ENCODE data around the gene GH2. TPM values are rescaled to one million over a fixed set of nuclear protein-coding genes. Genes with fewer than 3 reads are reported as not detected.

The GH2 gene
- total RNA-seq, 1 donor from 2014 or later: not detected

Other genes with a start within 250 kb of the GH2 start
- gene LIMD2, start 181.8 kb downstream of the GH2 start, total RNA-seq: 5.8 TPM
- 13.4 TPM for gene STRADA, start 140.1 kb downstream of the GH2 start, total RNA-seq
- gene CCDC47, start 108.3 kb downstream of the GH2 start, total RNA-seq: 65.2 TPM
- gene DDX42, start 107.8 kb downstream of the GH2 start, total RNA-seq: 33.6 TPM
- gene PSMC5, start 54.5 kb downstream of the GH2 start, total RNA-seq: 67.0 TPM
- 16.3 TPM for gene FTSJ3, start 54.3 kb downstream of the GH2 start, total RNA-seq
- 73.9 TPM for gene SMARCD2, start 39.3 kb downstream of the GH2 start, total RNA-seq
- gene CSH2, start 8.3 kb downstream of the GH2 start, total RNA-seq: not detected
- gene CSH1, start 14.6 kb upstream of the GH2 start, total RNA-seq: not detected
- gene CSHL1, start 29.3 kb upstream of the GH2 start, total RNA-seq: not detected
- not detected for gene GH1, start 36.9 kb upstream of the GH2 start, total RNA-seq
- 0.81 TPM for gene CD79B, start 50.4 kb upstream of the GH2 start, total RNA-seq
- gene SCN4A, start 91.0 kb upstream of the GH2 start, total RNA-seq: 0.10 TPM
- gene PRR29, start 116.4 kb upstream of the GH2 start, total RNA-seq: 0.18 TPM
- gene ICAM2, start 138.7 kb upstream of the GH2 start, total RNA-seq: 5.3 TPM
- 30.9 TPM for gene ERN1, start 248.2 kb upstream of the GH2 start, total RNA-seq